WERI-Rb-1 (cell line): ENCODE data around the gene VSTM2B.

Experiments used
- DNase-seq: peaks from one replicate; pipeline ENCODE4 v3.0.0-alpha.2; 2020
- H3K27ac ChIP-seq: fragments of 250-450 bp; sonication (Bioruptor Pico); 2 replicates; pipeline ENCODE4 v1.5.1; 2020; ENCODE audit warnings: mild to moderate bottlenecking, moderate library complexity
- H3K27me3 ChIP-seq: fragments of 250-450 bp; sonication (Bioruptor Pico); 2 replicates; pipeline ENCODE4 v1.5.1; 2021; ENCODE audit warnings: mild to moderate bottlenecking, low read depth, moderate library complexity; ENCODE audit not compliant: insufficient read depth, severe bottlenecking
- H3K36me3 ChIP-seq: fragments of 250-450 bp; sonication (Bioruptor Pico); 2 replicates; pipeline ENCODE4 v1.5.1; 2020; ENCODE audit warnings: mild to moderate bottlenecking, moderate library complexity
- H3K4me3 ChIP-seq: 2 replicates; pipeline ENCODE4 v1.5.1; 2011; ENCODE audit warnings: low read depth, mild to moderate bottlenecking, control low read depth, low read length
- H3K9me3 ChIP-seq: fragments of 250-450 bp; sonication (Bioruptor Pico); 2 replicates; pipeline ENCODE4 v1.5.1; 2021; ENCODE audit warnings: mild to moderate bottlenecking, moderate library complexity; ENCODE audit not compliant: severe bottlenecking
- CTCF ChIP-seq: IDR thresholded peaks from 2 replicates; pipeline ENCODE4 v1.5.1; 2011; ENCODE audit warnings: low read depth, mild to moderate bottlenecking, control low read depth, inconsistent platforms, low read length

Gene VSTM2B

DNA sequence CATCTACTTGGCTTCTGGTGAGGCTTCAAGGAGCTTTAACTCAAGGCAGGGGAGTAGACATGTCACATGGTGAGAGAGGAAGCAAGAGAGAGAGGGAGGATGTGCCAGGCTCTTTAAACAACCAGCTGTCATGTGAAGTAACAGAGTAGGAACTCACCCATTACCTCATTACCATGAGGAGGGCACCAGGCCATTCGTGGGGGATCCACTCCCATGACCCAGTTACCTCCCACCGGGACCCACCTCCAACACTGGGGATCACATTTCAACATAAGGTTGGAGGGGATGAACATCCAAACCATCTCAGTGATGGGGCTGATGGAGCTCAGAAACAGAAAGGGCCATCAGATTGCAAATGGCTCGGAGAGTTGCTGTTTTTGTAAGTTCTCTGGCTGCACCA is 12.9 kb downstream of the VSTM2B start:
- Histone ChIP-seq H3K27me3 (peaks cover 80% of the 10 kb centered on the region), H3K36me3 (no peaks in the 10 kb centered on the region), H3K9me3 (no peaks in the 10 kb centered on the region), H3K27ac (no peak overlapping the region), H3K4me3 (no peak overlapping the region)
- no peak for TF ChIP-seq CTCF
- DNase-seq, result no peak

DNA sequence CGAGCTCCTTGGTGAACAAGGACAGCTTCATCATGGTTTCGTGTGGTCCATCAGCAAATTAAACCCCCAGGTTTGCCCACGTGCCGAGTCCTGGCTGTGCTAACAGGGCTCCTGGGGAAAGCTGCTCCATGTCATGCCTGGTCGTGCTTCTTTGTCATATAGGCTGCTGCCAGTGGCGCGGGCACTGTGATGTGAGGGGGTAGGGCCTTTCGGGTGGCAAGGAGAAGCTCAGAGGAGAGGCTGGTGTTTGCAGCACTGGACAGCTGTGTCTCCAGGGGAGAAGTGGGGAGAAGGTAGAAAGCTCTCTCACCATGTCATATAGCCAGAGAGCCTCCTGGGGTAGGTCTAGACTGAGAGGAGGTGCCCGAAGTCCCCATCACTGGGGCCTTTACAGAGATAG is 13.3 kb downstream of the VSTM2B start:
- no peak for TF ChIP-seq CTCF
- H3K27me3 ChIP-seq, result peaks cover 80% of the 10 kb centered on the region
- H3K36me3 ChIP-seq, result no peaks in the 10 kb centered on the region
- H3K27ac ChIP-seq, result no peak overlapping the region
- H3K9me3 ChIP-seq, result no peaks in the 10 kb centered on the region
- no peak overlapping the region for H3K4me3 ChIP-seq
- no peak for DNase-seq

GRCh38 chr19:29539670-29540069 is 13.9 kb downstream of the VSTM2B start:
- no peak for TF ChIP-seq CTCF
- no peak overlapping the region for H3K4me3 ChIP-seq
- H3K27me3 ChIP-seq, result peaks cover 80% of the 10 kb centered on the region

DNA sequence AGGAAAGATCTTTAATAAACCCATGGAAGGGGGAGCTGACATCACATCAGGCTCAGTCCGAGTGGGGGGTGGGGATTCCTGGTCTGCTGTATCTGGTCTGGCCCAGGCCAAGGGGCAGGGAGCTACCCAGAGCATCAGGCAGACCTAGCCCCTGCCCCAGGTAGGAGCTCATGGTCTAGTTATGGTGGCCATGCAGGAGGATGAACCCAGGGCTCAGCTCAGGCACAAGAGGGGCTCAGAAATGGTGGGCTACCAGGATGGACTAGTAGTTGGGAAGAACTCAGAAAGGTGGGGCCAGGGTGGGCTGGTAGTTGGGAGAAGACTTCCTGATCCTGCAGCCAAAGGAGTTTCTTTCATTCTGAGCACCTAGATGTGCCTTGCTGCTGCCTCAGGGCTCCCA is 14.3 kb downstream of the VSTM2B start:
- H3K27ac ChIP-seq, result no peak overlapping the region
- DNase-seq, result no peak
- TF ChIP-seq CTCF, result no peak
- no peaks in the 10 kb centered on the region for H3K9me3 ChIP-seq
- no peaks in the 10 kb centered on the region for H3K36me3 ChIP-seq
- peaks cover 80% of the 10 kb centered on the region for H3K27me3 ChIP-seq
- H3K4me3 ChIP-seq, result no peak overlapping the region

More at GRCh38 chr19:29539670-29540069, 13.9 kb downstream of the VSTM2B start:
- Histone ChIP-seq H3K9me3 (no peaks in the 10 kb centered on the region), H3K36me3 (no peaks in the 10 kb centered on the region), H3K27ac (no peak overlapping the region)
- no peak for DNase-seq

DNA sequence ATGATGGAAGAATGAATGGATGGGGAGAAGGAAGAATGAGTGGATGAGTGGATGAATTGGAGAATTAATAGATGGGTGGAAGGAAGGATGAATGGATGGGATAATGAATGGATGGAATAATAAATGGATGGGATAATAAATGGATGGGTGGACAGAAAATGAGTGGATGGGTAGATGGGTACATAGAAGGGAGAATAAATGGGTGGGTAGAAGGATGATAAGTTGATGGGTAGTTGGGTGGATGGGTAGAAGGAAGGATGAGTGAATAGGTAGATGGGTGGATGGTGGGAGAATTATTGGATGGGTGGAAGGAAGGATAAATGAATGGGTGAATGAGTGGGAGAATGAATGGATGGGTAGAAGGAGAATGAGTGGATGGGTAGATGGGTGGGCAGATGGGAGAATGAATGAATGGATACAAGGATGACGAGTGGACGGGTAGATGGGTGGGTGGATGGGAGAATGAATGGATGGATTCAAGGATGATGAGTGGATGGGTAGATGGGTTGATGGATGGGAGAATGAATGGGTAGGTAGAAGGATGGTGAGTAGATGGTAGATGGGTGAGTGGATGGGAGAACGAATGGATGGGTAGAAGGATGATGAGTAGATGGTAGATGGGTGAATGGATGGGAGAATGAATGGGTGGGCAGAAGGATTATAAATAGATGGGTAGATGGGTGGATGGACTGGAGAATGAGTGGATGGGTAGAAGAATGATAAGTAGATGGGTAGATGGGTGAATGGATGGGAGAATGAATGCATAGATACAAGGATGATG is 15.9 kb downstream of the VSTM2B start:
- no peaks in the 10 kb centered on the region for H3K9me3 ChIP-seq
- no peak overlapping the region for H3K27ac ChIP-seq
- no peak for DNase-seq
- peaks cover 75% of the 10 kb centered on the region for H3K27me3 ChIP-seq
- no peak for TF ChIP-seq CTCF
- no peaks in the 10 kb centered on the region for H3K36me3 ChIP-seq
- H3K4me3 ChIP-seq, result no peak overlapping the region

DNA sequence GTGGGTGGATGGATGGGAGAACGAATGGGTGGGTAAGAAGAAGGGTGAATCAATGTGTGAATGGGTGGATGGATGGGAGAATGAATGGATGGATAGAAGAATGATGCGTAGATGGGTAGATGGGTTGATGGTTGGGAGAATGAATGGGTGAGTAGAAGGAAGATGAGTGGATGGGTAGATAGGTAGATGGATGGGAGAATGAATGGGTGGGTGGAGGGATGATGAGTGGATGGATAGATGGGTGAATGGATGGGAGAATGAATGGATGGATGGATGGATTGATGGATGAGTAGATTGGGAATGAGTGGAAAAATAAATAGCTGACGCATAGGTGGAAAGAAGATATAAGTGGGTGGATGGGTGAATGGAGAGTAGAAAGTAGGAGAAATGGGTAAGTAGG is 16.5 kb downstream of the VSTM2B start:
- Histone ChIP-seq H3K4me3 (no peak overlapping the region), H3K27me3 (peaks cover 75% of the 10 kb centered on the region), H3K9me3 (no peaks in the 10 kb centered on the region), H3K27ac (no peak overlapping the region), H3K36me3 (no peaks in the 10 kb centered on the region)
- no peak for TF ChIP-seq CTCF
- no peak for DNase-seq
